Measurements from ENCODE around the gene PELI2. TPM values are rescaled to one million over a fixed set of nuclear protein-coding genes. Genes with fewer than 3 reads are reported as not detected.

PELI2 gene
- total and polyA plus RNA-seq, 2 donors (not counting 1 experiment from before 2014, with no cell fraction given): 15.5 to 29.2 TPM

DNA sequence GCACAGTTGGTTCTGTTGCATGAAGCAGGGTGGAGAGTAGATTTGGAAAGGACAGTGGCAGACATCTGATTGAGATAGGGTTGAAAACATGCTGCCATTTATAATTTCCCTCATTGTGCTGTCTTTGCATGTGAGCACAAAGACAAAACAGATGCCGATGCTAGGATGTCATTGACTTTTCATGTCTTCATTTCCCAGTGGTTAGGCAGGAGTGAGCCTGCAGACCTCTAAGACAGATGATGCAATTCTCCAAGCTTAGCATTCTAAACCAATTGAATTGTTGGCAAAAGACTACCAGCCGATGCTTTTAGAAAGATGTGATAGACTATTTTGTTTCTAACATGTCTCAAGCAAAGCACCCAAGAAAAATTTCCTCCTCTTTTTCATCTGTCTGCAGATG, 37.1 kb upstream of the PELI2 start:
- no peaks in the 10 kb centered on the region for H3K9me3 ChIP-seq (ENCODE audit: control insufficient read depth, insufficient read depth, low read depth, low read length)
- H3K27ac ChIP-seq (ENCODE audit: insufficient read depth, low read length): no peak overlapping the region
- H3K9ac ChIP-seq (ENCODE audit: insufficient read depth, low read length): no peak overlapping the region
- no peaks in the 10 kb centered on the region for H3K4me1 ChIP-seq (ENCODE audit: control insufficient read depth, extremely low read depth, insufficient read depth, low read length)
- no peaks in the 10 kb centered on the region for H3K79me2 ChIP-seq (ENCODE audit: control insufficient read depth, insufficient read depth, low read length)
- H2AFZ ChIP-seq (ENCODE audit: low read length): no peak overlapping the region
- DNase-seq (ENCODE audit: low read depth in 2 of 2): peak; percentile 6 to 26
- H3K27me3 ChIP-seq (ENCODE audit: control insufficient read depth, insufficient read depth, low read length): peaks cover 6% of the 10 kb centered on the region
- no peak for TF ChIP-seq EZH2 (IDR thresholded peaks at IDR 0.05; ENCODE audit: low read length, missing control alignments)
- TF ChIP-seq, protein P1, sequence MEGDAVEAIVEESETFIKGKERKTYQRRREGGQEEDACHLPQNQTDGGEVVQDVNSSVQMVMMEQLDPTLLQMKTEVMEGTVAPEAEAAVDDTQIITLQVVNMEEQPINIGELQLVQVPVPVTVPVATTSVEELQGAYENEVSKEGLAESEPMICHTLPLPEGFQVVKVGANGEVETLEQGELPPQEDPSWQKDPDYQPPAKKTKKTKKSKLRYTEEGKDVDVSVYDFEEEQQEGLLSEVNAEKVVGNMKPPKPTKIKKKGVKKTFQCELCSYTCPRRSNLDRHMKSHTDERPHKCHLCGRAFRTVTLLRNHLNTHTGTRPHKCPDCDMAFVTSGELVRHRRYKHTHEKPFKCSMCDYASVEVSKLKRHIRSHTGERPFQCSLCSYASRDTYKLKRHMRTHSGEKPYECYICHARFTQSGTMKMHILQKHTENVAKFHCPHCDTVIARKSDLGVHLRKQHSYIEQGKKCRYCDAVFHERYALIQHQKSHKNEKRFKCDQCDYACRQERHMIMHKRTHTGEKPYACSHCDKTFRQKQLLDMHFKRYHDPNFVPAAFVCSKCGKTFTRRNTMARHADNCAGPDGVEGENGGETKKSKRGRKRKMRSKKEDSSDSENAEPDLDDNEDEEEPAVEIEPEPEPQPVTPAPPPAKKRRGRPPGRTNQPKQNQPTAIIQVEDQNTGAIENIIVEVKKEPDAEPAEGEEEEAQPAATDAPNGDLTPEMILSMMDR (conservative IDR thresholded peaks at IDR 0.05 in 1 of 2, IDR thresholded peaks at IDR 0.05 in 1 of 2; ENCODE audit: low read depth in 1 of 2, low read length in 2 of 2): no peak
- no peak overlapping the region for H3K4me3 ChIP-seq (replicated peaks in 1 of 4; ENCODE audit: control extremely low read depth in 1 of 4, insufficient read depth in 1 of 4, low read depth in 3 of 4, low read length in 4 of 4)
- H3K4me2 ChIP-seq (ENCODE audit: extremely low read depth, insufficient read depth, low read length): no peak overlapping the region
- H3K36me3 ChIP-seq (ENCODE audit: control insufficient read depth, insufficient read depth, low read length): no peaks in the 10 kb centered on the region
- no peaks in the 10 kb centered on the region for H4K20me1 ChIP-seq (ENCODE audit: control insufficient read depth, extremely low read depth, insufficient read depth, low read length)

DNA sequence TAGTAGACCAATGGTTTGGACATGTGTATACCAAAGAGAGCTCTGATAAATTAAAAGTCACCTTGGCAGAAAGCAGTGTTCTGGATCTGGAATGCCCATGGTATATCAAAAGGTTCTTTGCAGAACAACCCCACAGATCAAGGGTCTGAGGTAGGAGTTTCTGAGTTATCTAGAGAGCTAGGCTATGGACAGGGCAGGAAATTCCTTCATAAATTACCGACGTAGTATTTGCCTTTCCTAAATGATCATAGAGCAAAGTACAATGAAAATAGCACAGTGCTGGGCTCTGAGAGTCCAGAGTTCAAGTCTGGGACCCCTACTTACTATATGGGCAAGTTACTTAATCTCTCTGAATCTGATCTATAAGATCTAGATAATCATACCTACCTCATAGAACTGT, 35.3 kb upstream of the PELI2 start:
- H3K9ac ChIP-seq (ENCODE audit: insufficient read depth, low read length): no peak overlapping the region
- no peaks in the 10 kb centered on the region for H3K4me1 ChIP-seq (ENCODE audit: control insufficient read depth, extremely low read depth, insufficient read depth, low read length)
- no peaks in the 10 kb centered on the region for H3K79me2 ChIP-seq (ENCODE audit: control insufficient read depth, insufficient read depth, low read length)
- no peaks in the 10 kb centered on the region for H3K9me3 ChIP-seq (ENCODE audit: control insufficient read depth, insufficient read depth, low read depth, low read length)
- no peaks in the 10 kb centered on the region for H4K20me1 ChIP-seq (ENCODE audit: control insufficient read depth, extremely low read depth, insufficient read depth, low read length)
- TF ChIP-seq, protein P1 (conservative IDR thresholded peaks at IDR 0.05 in 1 of 2, IDR thresholded peaks at IDR 0.05 in 1 of 2; ENCODE audit: low read depth in 1 of 2, low read length in 2 of 2): no peak
- TF ChIP-seq EZH2 (IDR thresholded peaks at IDR 0.05; ENCODE audit: low read length, missing control alignments): no peak
- no peak overlapping the region for H2AFZ ChIP-seq (ENCODE audit: low read length)
- H3K27ac ChIP-seq (ENCODE audit: insufficient read depth, low read length): no peak overlapping the region
- H3K4me3 ChIP-seq (replicated peaks in 1 of 4; ENCODE audit: control extremely low read depth in 1 of 4, insufficient read depth in 1 of 4, low read depth in 3 of 4, low read length in 4 of 4): no peak overlapping the region
- peaks cover 8% of the 10 kb centered on the region for H3K27me3 ChIP-seq (ENCODE audit: control insufficient read depth, insufficient read depth, low read length)
- H3K36me3 ChIP-seq (ENCODE audit: control insufficient read depth, insufficient read depth, low read length): no peaks in the 10 kb centered on the region
- no peak for DNase-seq (ENCODE audit: low read depth in 2 of 2)
- H3K4me2 ChIP-seq (ENCODE audit: extremely low read depth, insufficient read depth, low read length): no peak overlapping the region

DNA sequence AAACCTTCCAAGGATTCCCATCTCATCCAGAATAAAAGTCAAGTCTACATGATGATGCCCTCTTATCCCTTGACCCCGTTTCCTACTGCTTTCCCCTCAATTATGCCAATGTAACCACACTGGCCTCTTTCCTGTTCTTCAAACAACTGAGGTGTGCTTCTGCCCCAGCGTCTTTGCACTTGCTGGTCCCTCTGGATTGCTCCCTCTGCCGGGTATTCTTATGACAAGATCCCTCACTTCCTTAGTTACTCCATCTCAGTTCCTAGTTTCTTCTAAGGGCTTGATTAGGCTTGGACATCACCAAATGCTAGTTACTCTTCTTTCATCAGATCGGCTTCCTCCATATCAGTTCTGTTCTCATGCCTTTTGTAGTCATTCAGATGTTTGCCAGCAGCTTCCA, 32.7 kb upstream of the PELI2 start:
- Histone ChIP-seq H3K79me2 (ENCODE audit: control insufficient read depth, insufficient read depth, low read length) (no peaks in the 10 kb centered on the region), H2AFZ (ENCODE audit: low read length) (no peak overlapping the region), H3K9ac (ENCODE audit: insufficient read depth, low read length) (no peak overlapping the region), H3K4me3 (replicated peaks in 1 of 4; ENCODE audit: control extremely low read depth in 1 of 4, insufficient read depth in 1 of 4, low read depth in 3 of 4, low read length in 4 of 4) (no peak overlapping the region), H3K27ac (ENCODE audit: insufficient read depth, low read length) (no peak overlapping the region), H3K36me3 (ENCODE audit: control insufficient read depth, insufficient read depth, low read length) (no peaks in the 10 kb centered on the region), H3K4me2 (ENCODE audit: extremely low read depth, insufficient read depth, low read length) (no peak overlapping the region), H3K27me3 (ENCODE audit: control insufficient read depth, insufficient read depth, low read length) (peaks cover 8% of the 10 kb centered on the region), H3K9me3 (ENCODE audit: control insufficient read depth, insufficient read depth, low read depth, low read length) (no peaks in the 10 kb centered on the region), H4K20me1 (ENCODE audit: control insufficient read depth, extremely low read depth, insufficient read depth, low read length) (no peaks in the 10 kb centered on the region), H3K4me1 (ENCODE audit: control insufficient read depth, extremely low read depth, insufficient read depth, low read length) (no peaks in the 10 kb centered on the region)
- no peak for DNase-seq (ENCODE audit: low read depth in 2 of 2)
- TF ChIP-seq, protein P1 (conservative IDR thresholded peaks at IDR 0.05 in 1 of 2, IDR thresholded peaks at IDR 0.05 in 1 of 2; ENCODE audit: low read depth in 1 of 2, low read length in 2 of 2): no peak
- TF ChIP-seq EZH2 (IDR thresholded peaks at IDR 0.05; ENCODE audit: low read length, missing control alignments): no peak
